GM10266 (cell line): Measurements from ENCODE around the gene CCDC34.
A peak's percentile ranks its signal among the peaks of the same experiment; 100 is the strongest.

Experiments used
- DNase-seq: peaks from one replicate; pipeline ENCODE4 v3.0.0; 2012; ENCODE audit errors: extremely low spot score
- TF ChIP-seq, protein P1 (sequence below): IDR thresholded peaks from 2 replicates; pipeline ENCODE4 v1.5.1; 2012; ENCODE audit warnings: mild to moderate bottlenecking, low read depth; ENCODE audit not compliant: control insufficient read depth, insufficient read depth; ENCODE audit errors: missing control alignments

The CCDC34 gene

DNA sequence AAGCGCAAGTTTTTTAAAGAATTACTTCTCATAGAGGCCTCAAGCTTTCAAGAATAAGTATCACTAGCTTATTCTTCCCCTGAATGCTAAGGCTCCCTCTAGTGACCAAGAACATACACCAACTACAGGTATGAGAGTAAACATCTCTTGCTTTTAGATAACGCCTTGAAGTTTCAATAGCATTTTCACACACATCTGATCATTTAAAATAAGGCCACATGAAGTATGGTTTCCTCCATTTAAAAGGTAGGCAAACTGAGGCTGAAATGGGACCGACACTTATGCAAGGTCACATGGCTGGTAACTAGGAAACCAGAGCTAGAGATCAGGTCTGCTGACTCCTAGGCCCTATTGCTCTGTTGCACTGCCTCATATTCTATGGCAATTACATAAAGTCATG lies 66.5 kb downstream of the CCDC34 start:
- DNase-seq: peak; percentile 38
- TF ChIP-seq, protein P1, sequence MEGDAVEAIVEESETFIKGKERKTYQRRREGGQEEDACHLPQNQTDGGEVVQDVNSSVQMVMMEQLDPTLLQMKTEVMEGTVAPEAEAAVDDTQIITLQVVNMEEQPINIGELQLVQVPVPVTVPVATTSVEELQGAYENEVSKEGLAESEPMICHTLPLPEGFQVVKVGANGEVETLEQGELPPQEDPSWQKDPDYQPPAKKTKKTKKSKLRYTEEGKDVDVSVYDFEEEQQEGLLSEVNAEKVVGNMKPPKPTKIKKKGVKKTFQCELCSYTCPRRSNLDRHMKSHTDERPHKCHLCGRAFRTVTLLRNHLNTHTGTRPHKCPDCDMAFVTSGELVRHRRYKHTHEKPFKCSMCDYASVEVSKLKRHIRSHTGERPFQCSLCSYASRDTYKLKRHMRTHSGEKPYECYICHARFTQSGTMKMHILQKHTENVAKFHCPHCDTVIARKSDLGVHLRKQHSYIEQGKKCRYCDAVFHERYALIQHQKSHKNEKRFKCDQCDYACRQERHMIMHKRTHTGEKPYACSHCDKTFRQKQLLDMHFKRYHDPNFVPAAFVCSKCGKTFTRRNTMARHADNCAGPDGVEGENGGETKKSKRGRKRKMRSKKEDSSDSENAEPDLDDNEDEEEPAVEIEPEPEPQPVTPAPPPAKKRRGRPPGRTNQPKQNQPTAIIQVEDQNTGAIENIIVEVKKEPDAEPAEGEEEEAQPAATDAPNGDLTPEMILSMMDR: peak; percentile 53

GRCh38 chr11:27295928-27296327 lies 67.1 kb downstream of the CCDC34 start:
- TF ChIP-seq, protein P1: no peak

GRCh38 chr11:27294654-27295053 lies 68.4 kb downstream of the CCDC34 start:
- TF ChIP-seq, protein P1: no peak
- no peak for DNase-seq

More at GRCh38 chr11:27295928-27296327, 67.1 kb downstream of the CCDC34 start:
- DNase-seq: no peak

DNA sequence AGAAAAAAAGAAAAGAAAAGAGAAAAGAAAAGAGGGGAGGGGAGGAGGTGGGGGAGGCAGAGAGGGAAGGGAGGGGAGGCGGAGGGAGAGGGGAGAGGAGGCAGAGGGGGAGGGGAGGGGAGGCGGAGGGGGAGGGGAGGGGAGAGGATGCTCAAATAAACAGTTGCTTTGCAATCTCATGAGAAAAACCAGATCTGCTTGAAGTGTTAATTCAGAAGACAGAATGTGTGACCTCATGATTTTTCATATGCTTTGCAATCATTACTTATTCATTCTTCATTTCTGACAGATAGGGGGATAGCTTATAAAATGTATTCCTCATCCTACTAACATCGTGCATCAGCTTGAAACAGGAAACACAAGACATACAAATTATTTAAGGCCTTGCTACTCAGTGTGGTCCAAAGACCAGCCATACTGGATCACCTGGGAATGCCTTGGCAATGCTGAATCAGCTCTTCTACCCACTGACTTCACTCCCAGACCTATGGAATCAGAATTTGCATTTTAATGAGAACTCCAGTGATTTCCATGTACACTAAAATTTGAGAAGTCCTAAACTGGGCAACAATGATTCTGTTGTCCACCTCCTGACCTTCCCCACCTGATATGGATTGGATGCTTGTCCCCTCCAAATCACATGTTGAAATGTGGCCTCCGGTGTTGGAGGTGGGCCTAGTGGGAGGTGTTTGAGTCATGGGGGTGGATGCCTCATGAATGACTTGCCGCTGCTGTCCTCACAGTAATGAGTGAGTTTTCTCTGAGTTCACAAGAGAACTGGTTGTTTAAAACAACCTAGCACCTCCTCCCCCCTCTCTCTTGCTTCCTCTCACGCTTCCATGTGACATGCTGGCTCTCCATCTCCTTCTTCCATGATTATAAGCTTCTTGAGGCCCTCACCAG lies 69.2 kb downstream of the CCDC34 start:
- DNase-seq: no peak
- TF ChIP-seq, protein P1: no peak

DNA sequence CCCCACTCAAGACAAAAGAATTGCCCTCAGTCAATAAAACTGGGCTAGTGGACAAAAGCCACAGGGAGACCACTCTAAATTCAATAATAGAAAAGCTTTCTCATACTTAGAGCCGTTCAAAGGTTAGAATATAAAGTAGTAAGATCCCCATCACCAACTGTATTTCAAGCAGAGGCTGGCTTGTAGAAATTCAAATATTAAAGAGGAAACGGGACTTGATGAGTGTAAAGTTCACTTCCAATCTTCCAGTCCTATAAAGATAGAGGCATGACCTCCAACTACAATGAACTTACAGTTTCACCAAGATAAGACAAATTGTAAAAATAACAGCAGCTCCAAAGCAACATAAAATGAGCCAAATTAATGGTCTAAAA lies 70.4 kb downstream of the CCDC34 start:
- DNase-seq: no peak
- TF ChIP-seq, protein P1: no peak

- TF ChIP-seq, protein P1: no peak
- no peak for DNase-seq
Observed at GRCh38 chr11:27291954-27292636, 70.9 kb downstream of the CCDC34 start.
